HCT116 (cell line): ENCODE results near the gene MGA. TPM values are rescaled to one million over a fixed set of nuclear protein-coding genes. Genes with fewer than 3 reads are reported as not detected.

ENCODE experiments used
- ATAC-seq: fragments of 200-7000 bp; cut with Tn5 transposase; 2 replicates; pipeline ENCODE4 v1.9.1; 2020; ENCODE audit warnings: mild to moderate bottlenecking, moderate library complexity
- BruUV-seq: library from RNA; stranded (reverse); fragments of 400-500 nt; replicated peaks from 2 replicates; lab custom pipeline; 2021; lab: Mats Ljungman, UMichigan
- CTCF ChIA-PET: fragments of 300-600 bp; sonication (Branson Sonifier 250); formaldehyde crosslinking; loops from one replicate; lab custom pipeline; 2021; ENCODE audit warnings: antibody characterized with exemption; lab: Charles Lee
- POLR2A ChIA-PET: fragments of 300-600, 350-600 bp; sonication (Branson Sonifier 250); formaldehyde crosslinking; loops from one replicate; lab custom pipeline; 2021; ENCODE audit warnings: antibody characterized with exemption; lab: Charles Lee
- RAD21 ChIA-PET, 2 experiments: fragments of 300-600 bp; sonication (Branson Sonifier 250); formaldehyde crosslinking; loops; one replicate each; lab custom pipeline; 2023; ENCODE audit warnings: low total read pairs in 2 of 2; ENCODE audit not compliant: uncharacterized antibody in 2 of 2, unreplicated experiment in 2 of 2, low non-redundant PET in 1 of 2; lab: Charles Lee
- DNase-seq: peaks from one replicate; pipeline ENCODE4 v3.0.0-alpha.2; 2010; ENCODE audit warnings: low read depth, low spot score
- H2AFZ ChIP-seq: fragments of 200-600 bp; shearing (Covaris generic), sonication (generic); 2 replicates; pipeline ENCODE4 v1.6.1; 2017; ENCODE audit warnings: low read depth, mixed run types, mixed read lengths, antibody characterized with exemption, low read length; ENCODE audit not compliant: poor library complexity, severe bottlenecking
- H3K27ac ChIP-seq: 2 replicates; pipeline ENCODE4 v1.5.1; 2012; ENCODE audit warnings: low read depth, low read length
- H3K27me3 ChIP-seq: fragments of 200-600 bp; sonication (generic); 2 replicates; pipeline ENCODE4 v1.6.1; 2016; ENCODE audit warnings: mixed run types, low read length, mixed read lengths; ENCODE audit not compliant: insufficient read depth
- H3K36me3 ChIP-seq, 2 experiments: fragments of 200-500 bp in 1 of 2; fragments of 200-600 bp in 1 of 2; sonication (Bioruptor generic) in 1 of 2; sonication (generic) in 1 of 2; 2 replicates each; pipeline versions ENCODE4 v1.5.1 to v1.6.1; 2014 to 2016; ENCODE audit warnings: low read length in 2 of 2, inconsistent platforms in 1 of 2, mixed read lengths in 1 of 2, mixed run types in 1 of 2; ENCODE audit not compliant: insufficient read depth in 2 of 2, control insufficient read depth in 1 of 2
- H3K4me1 ChIP-seq, 2 experiments: fragments of 200-600 bp in 1 of 2; sonication (generic) in 1 of 2; 2 replicates each; pipeline versions ENCODE4 v1.5.1 to v1.6.1; 2012 to 2017; ENCODE audit warnings: low read length in 2 of 2, inconsistent platforms in 1 of 2, mild to moderate bottlenecking in 1 of 2, mixed read lengths in 1 of 2, mixed run types in 1 of 2, moderate library complexity in 1 of 2; ENCODE audit not compliant: insufficient read depth in 2 of 2, control insufficient read depth in 1 of 2
- H3K4me2 ChIP-seq: fragments of 200-600 bp; sonication (generic); 2 replicates; pipeline ENCODE4 v1.6.1; 2017; ENCODE audit warnings: mixed run types, low read length, mixed read lengths
- H3K4me3 ChIP-seq, 2 experiments: fragments of 200-600 bp in 1 of 2; sonication (generic) in 1 of 2; replicated peaks in 1 of 2; 2 replicates each; pipeline ENCODE4 v1.5.1; 2011 to 2016; ENCODE audit warnings: low read length in 2 of 2, control low read depth in 1 of 2, low read depth in 1 of 2, mild to moderate bottlenecking in 1 of 2, mixed read lengths in 1 of 2, mixed run types in 1 of 2
- H3K79me2 ChIP-seq: fragments of 200-600 bp; sonication (generic); 2 replicates; pipeline ENCODE4 v1.6.1; 2017; ENCODE audit warnings: mild to moderate bottlenecking, mixed run types, low read length, moderate library complexity, mixed read lengths; ENCODE audit not compliant: insufficient read depth
- H3K9ac ChIP-seq: fragments of 200-600 bp; sonication (generic); 2 replicates; pipeline ENCODE4 v1.6.1; 2016; ENCODE audit warnings: low read length, mixed read lengths
- H3K9me2 ChIP-seq: fragments of 200-600 bp; sonication (generic), shearing (Covaris generic); 2 replicates; pipeline ENCODE4 v1.6.1; 2017; ENCODE audit warnings: mixed run types, mild to moderate bottlenecking, moderate library complexity; ENCODE audit not compliant: insufficient read depth
- H3K9me3 ChIP-seq, 2 experiments: fragments of 200-500 bp in 1 of 2; fragments of 200-600 bp in 1 of 2; sonication (Bioruptor generic) in 1 of 2; sonication (generic) in 1 of 2; 2 replicates each; pipeline ENCODE4 v1.6.1; 2014 to 2017; ENCODE audit warnings: low read length in 2 of 2, mixed read lengths in 2 of 2, inconsistent platforms in 1 of 2, low read depth in 1 of 2, mild to moderate bottlenecking in 1 of 2, mixed run types in 1 of 2, moderate library complexity in 1 of 2; ENCODE audit not compliant: control insufficient read depth in 1 of 2, insufficient read depth in 1 of 2
- H4K20me1 ChIP-seq: fragments of 200-600 bp; sonication (generic), shearing (Covaris generic); 2 replicates; pipeline ENCODE4 v1.6.1; 2017; ENCODE audit warnings: mixed run types, mild to moderate bottlenecking, moderate library complexity; ENCODE audit not compliant: insufficient read depth
- CEBPB ChIP-seq: IDR thresholded peaks from 2 replicates; pipeline ENCODE4 v1.6.1; 2012; ENCODE audit warnings: low read depth
- EGR1 ChIP-seq: IDR thresholded peaks from 2 replicates; pipeline ENCODE4 v1.6.1; 2012; ENCODE audit warnings: low read depth
- ELF1 ChIP-seq: IDR thresholded peaks from 2 replicates; pipeline ENCODE4 v1.6.1; 2012; ENCODE audit warnings: low read depth, borderline replicate concordance
- EZH2 ChIP-seq: fragments of 200-600 bp; sonication (generic); IDR thresholded peaks from 2 replicates; pipeline ENCODE4 v1.6.1; 2017; ENCODE audit warnings: antibody characterized with exemption, mixed run types
- POLR2AphosphoS5 ChIP-seq: IDR thresholded peaks from 2 replicates; pipeline ENCODE4 v1.6.1; 2011; ENCODE audit warnings: mild to moderate bottlenecking, low read depth, low read length, moderate library complexity
- RAD21 ChIP-seq: IDR thresholded peaks from 2 replicates; pipeline ENCODE4 v1.6.1; 2012; ENCODE audit warnings: low read depth, mild to moderate bottlenecking
- SP1 ChIP-seq: IDR thresholded peaks from 2 replicates; pipeline ENCODE4 v1.6.1; 2012; ENCODE audit warnings: low read depth
- SRF ChIP-seq: IDR thresholded peaks from 2 replicates; pipeline ENCODE4 v1.6.1; 2012; ENCODE audit warnings: low read depth
- YY1 ChIP-seq: IDR thresholded peaks from 2 replicates; pipeline ENCODE4 v1.6.1; 2011; ENCODE audit warnings: low read length, low read depth, moderate library complexity, mild to moderate bottlenecking; ENCODE audit not compliant: insufficient replicate concordance; ENCODE audit errors: extremely low read depth
- intact Hi-C: fragments of 100-400 bp; cut with micrococcal nuclease; formaldehyde crosslinking; loops from 2 replicates; pipeline ENCODE4 v1.10.0; 2022
- total RNA-seq: library from RNA; stranded (reverse); gene quantifications from one replicate; pipeline ENCODE4 v1.2.1, GENCODE V29; 2021; ENCODE audit not compliant: unreplicated experiment
- TF ChIP-seq, protein P1 (sequence below): IDR thresholded peaks from 2 replicates; pipeline ENCODE4 v1.6.1; 2012; ENCODE audit warnings: low read depth

Gene MGA
- total RNA-seq, 1 experiment from 2014 or later, result 28.9 TPM

DNA sequence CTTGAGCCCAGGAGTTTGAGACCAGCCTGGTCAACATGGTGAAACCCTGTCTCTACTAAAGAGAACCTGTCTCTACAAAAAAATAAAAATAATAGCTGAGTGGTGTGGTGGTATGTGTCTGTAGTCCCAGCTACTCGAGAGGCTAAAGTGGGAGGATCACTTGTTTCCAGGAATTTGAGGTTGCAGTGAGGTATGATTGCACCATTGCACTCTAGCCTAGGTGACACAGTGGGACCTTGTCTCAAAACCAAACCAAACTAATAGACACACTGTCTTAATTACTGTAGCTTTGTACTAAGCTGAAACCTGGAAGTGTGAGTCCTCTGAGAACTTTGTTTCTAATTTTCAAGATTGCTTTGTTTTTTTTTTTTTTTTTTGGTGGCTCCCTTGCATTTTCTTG, 30.4 kb downstream of the MGA start:
- no peaks in the 10 kb centered on the region for H3K9me3 ChIP-seq
- H3K4me3 ChIP-seq, result no peak overlapping the region
- no peaks in the 10 kb centered on the region for H3K9me2 ChIP-seq
- no TSS peak for BruUV-seq
- H3K27ac ChIP-seq, result no peak overlapping the region
- RAD21 ChIA-PET, result no interaction called here
- no peak for DNase-seq
- peaks cover 95% of the 10 kb centered on the region for H3K79me2 ChIP-seq
- ATAC-seq, result no peak
- H4K20me1 ChIP-seq, result no peaks in the 10 kb centered on the region
- intact Hi-C loops, result no loop called here
- POLR2A ChIA-PET, result interaction anchor here (0.7 kb wide), 2 partner anchors 17 to 18 kb away, joined by 3 to 4 read pairs; no protein-coding TSS in a partner anchor
- CTCF ChIA-PET, result no interaction called here
- no peaks in the 10 kb centered on the region for H3K36me3 ChIP-seq
- no peak overlapping the region for H2AFZ ChIP-seq
- no peak overlapping the region for H3K4me2 ChIP-seq
- TF ChIP-seq EGR1 (no peak), SRF (no peak), SP1 (no peak), RAD21 (no peak), CEBPB (no peak), POLR2AphosphoS5 (no peak), EZH2 (no peak)
- H3K4me1 ChIP-seq, result no peaks in the 10 kb centered on the region
- no peaks in the 10 kb centered on the region for H3K27me3 ChIP-seq
- no peak overlapping the region for H3K9ac ChIP-seq

DNA sequence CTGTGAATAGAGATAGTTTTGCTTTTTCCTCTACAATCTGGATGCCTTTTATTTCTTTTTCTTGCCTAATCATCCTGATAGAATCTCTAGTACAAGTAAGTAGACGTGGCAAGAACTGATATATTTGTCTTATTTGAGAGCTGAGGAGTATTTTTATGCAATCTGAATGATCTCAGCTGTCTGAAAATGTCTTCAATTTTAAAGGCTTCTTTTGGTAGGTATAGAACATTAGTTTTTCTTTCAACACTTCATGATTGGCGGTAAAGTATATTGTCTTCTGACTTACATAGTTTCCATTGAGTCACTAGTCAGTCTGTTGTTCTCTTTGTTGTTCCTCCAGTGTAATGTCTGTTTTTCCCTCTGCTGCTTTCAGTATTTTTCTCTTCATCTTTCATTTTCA, 31.3 kb downstream of the MGA start:
- peaks cover 96% of the 10 kb centered on the region for H3K79me2 ChIP-seq
- H3K4me3 ChIP-seq, result no peak overlapping the region
- BruUV-seq, result no TSS peak
- no peaks in the 10 kb centered on the region for H3K9me2 ChIP-seq
- H3K4me2 ChIP-seq, result no peak overlapping the region
- no peaks in the 10 kb centered on the region for H3K27me3 ChIP-seq
- no peak for TF ChIP-seq YY1
- TF ChIP-seq ELF1, result no peak
- TF ChIP-seq, protein P1, sequence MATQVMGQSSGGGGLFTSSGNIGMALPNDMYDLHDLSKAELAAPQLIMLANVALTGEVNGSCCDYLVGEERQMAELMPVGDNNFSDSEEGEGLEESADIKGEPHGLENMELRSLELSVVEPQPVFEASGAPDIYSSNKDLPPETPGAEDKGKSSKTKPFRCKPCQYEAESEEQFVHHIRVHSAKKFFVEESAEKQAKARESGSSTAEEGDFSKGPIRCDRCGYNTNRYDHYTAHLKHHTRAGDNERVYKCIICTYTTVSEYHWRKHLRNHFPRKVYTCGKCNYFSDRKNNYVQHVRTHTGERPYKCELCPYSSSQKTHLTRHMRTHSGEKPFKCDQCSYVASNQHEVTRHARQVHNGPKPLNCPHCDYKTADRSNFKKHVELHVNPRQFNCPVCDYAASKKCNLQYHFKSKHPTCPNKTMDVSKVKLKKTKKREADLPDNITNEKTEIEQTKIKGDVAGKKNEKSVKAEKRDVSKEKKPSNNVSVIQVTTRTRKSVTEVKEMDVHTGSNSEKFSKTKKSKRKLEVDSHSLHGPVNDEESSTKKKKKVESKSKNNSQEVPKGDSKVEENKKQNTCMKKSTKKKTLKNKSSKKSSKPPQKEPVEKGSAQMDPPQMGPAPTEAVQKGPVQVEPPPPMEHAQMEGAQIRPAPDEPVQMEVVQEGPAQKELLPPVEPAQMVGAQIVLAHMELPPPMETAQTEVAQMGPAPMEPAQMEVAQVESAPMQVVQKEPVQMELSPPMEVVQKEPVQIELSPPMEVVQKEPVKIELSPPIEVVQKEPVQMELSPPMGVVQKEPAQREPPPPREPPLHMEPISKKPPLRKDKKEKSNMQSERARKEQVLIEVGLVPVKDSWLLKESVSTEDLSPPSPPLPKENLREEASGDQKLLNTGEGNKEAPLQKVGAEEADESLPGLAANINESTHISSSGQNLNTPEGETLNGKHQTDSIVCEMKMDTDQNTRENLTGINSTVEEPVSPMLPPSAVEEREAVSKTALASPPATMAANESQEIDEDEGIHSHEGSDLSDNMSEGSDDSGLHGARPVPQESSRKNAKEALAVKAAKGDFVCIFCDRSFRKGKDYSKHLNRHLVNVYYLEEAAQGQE, result no peak
- ATAC-seq, result no peak
- ChIA-PET RAD21 (no interaction called here), POLR2A (no interaction called here), CTCF (no interaction called here)
- H2AFZ ChIP-seq, result no peak overlapping the region
- no peak overlapping the region for H3K9ac ChIP-seq
- H3K9me3 ChIP-seq, result no peaks in the 10 kb centered on the region
- no peaks in the 10 kb centered on the region for H3K36me3 ChIP-seq
- no peaks in the 10 kb centered on the region for H3K4me1 ChIP-seq
- no peak for DNase-seq
- no peaks in the 10 kb centered on the region for H4K20me1 ChIP-seq
- intact Hi-C loops, result no loop called here
- H3K27ac ChIP-seq, result no peak overlapping the region
